SK-N-SH treated with all-trans-retinoic acid at 6 μM for 48 hours (cell line): ENCODE data around the gene ADGRB3.
"Not testable (repeated sequence)": the region's sequence is repeated elsewhere in the genome, so short reads cannot be mapped to it uniquely, and the experiment has no call there.

Source experiments
- ATAC-seq: fragments of 200-7000 bp; cut with Tn5 transposase; 3 replicates; pipeline ENCODE4 v1.9.1; 2020; ENCODE audit warnings: mild to moderate bottlenecking, moderate library complexity
- ARNTL ChIP-seq: fragments of 450-650 bp; formaldehyde crosslinking; IDR thresholded peaks from 2 replicates; pipeline ENCODE4 v1.5.0; 2020; ENCODE audit warnings: low read depth, mild to moderate bottlenecking, moderate library complexity, borderline replicate concordance
- BACH2 ChIP-seq: fragments of 250-450 bp; sonication (Bioruptor Pico); IDR thresholded peaks from 2 replicates; pipeline ENCODE4 v1.9.0; 2021; ENCODE audit warnings: mild to moderate bottlenecking, borderline replicate concordance
- CREB5 ChIP-seq: fragments of 250-450 bp; sonication (Bioruptor Pico); IDR thresholded peaks from 2 replicates; pipeline ENCODE4 v1.5.1; 2020; ENCODE audit warnings: low read depth, mild to moderate bottlenecking, moderate library complexity
- CSDC2 ChIP-seq: fragments of 250-450 bp; sonication (Bioruptor Pico); IDR thresholded peaks from 2 replicates; pipeline ENCODE4 v1.5.0; 2020; ENCODE audit warnings: mild to moderate bottlenecking, moderate library complexity
- ESRRG ChIP-seq: fragments of 250-450 bp; sonication (Bioruptor Pico); IDR thresholded peaks from 2 replicates; pipeline ENCODE4 v1.6.1; 2021; ENCODE audit warnings: mild to moderate bottlenecking
- GLIS3 ChIP-seq: fragments of 250-450 bp; sonication (Bioruptor Pico); IDR thresholded peaks from 2 replicates; pipeline ENCODE4 v1.5.0; 2020; ENCODE audit warnings: mild to moderate bottlenecking, moderate library complexity
- ISL1 ChIP-seq: fragments of 250-450 bp; sonication (Bioruptor Pico); IDR thresholded peaks from 2 replicates; pipeline ENCODE4 v2.1.2; 2022; ENCODE audit warnings: mild to moderate bottlenecking, moderate library complexity
- OSR1 ChIP-seq: fragments of 250-450 bp; sonication (Bioruptor Pico); IDR thresholded peaks from 2 replicates; pipeline ENCODE4 v1.8.0; 2022; ENCODE audit warnings: moderate library complexity, mild to moderate bottlenecking, inconsistent platforms
- PATZ1 ChIP-seq: fragments of 250-450 bp; sonication (Bioruptor Pico); IDR thresholded peaks from 2 replicates; pipeline ENCODE4 v1.8.0; 2020; ENCODE audit warnings: mild to moderate bottlenecking, moderate library complexity, borderline replicate concordance
- POU6F1 ChIP-seq: fragments of 250-450 bp; sonication (Bioruptor Pico); IDR thresholded peaks from 2 replicates; pipeline ENCODE4 v1.8.0; 2021; ENCODE audit warnings: low read depth, mild to moderate bottlenecking, moderate library complexity, borderline replicate concordance
- PPARA ChIP-seq: fragments of 250-450 bp; sonication (Bioruptor Pico); IDR thresholded peaks from 2 replicates; pipeline ENCODE4 v1.5.0; 2020; ENCODE audit warnings: mild to moderate bottlenecking, borderline replicate concordance
- RARB ChIP-seq: fragments of 250-450 bp; sonication (Bioruptor Pico); IDR thresholded peaks from 2 replicates; pipeline ENCODE4 v1.8.0; 2021; ENCODE audit warnings: mild to moderate bottlenecking, moderate library complexity
- SNAI2 ChIP-seq: fragments of 250-450 bp; sonication (Bioruptor Pico); IDR thresholded peaks from 2 replicates; pipeline ENCODE4 v1.5.0; 2020; ENCODE audit warnings: mild to moderate bottlenecking, moderate library complexity
- TCF4 ChIP-seq: fragments of 250-450 bp; sonication (Bioruptor Pico); IDR thresholded peaks from 2 replicates; pipeline ENCODE4 v1.8.0; 2021; ENCODE audit warnings: mild to moderate bottlenecking, moderate library complexity, borderline replicate concordance
- TOX ChIP-seq: fragments of 250-450 bp; sonication (Bioruptor Pico); IDR thresholded peaks from 2 replicates; pipeline ENCODE4 v1.8.0; 2021; ENCODE audit warnings: mild to moderate bottlenecking, moderate library complexity, borderline replicate concordance
- TSHZ2 ChIP-seq: fragments of 250-450 bp; sonication (Bioruptor Pico); IDR thresholded peaks from 2 replicates; pipeline ENCODE4 v1.5.0; 2020; ENCODE audit warnings: mild to moderate bottlenecking, moderate library complexity
- ZC3H10 ChIP-seq: fragments of 250-450 bp; sonication (Bioruptor Pico); IDR thresholded peaks from 2 replicates; pipeline ENCODE4 v1.5.1; 2021; ENCODE audit warnings: mild to moderate bottlenecking, moderate library complexity
- ZFP3 ChIP-seq: fragments of 250-450 bp; sonication (Bioruptor Pico); IDR thresholded peaks from 2 replicates; pipeline ENCODE4 v1.5.0; 2020; ENCODE audit warnings: mild to moderate bottlenecking, moderate library complexity
- ZFP30 ChIP-seq: fragments of 450-650 bp; formaldehyde crosslinking; IDR thresholded peaks from 2 replicates; pipeline ENCODE4 v1.5.0; 2022; ENCODE audit warnings: mild to moderate bottlenecking, moderate library complexity
- ZNF565 ChIP-seq: fragments of 450-650 bp; formaldehyde crosslinking; conservative IDR thresholded peaks from 2 replicates; pipeline ENCODE4 v1.5.0; 2020; ENCODE audit warnings: low read depth, mild to moderate bottlenecking, moderate library complexity
- ZNF70 ChIP-seq: fragments of 450-650 bp; formaldehyde crosslinking; IDR thresholded peaks from 2 replicates; pipeline ENCODE4 v1.5.0; 2020; ENCODE audit warnings: mild to moderate bottlenecking, moderate library complexity
- ZNF8 ChIP-seq: fragments of 450-650 bp; formaldehyde crosslinking; IDR thresholded peaks from 2 replicates; pipeline ENCODE4 v1.5.0; 2020; ENCODE audit warnings: mild to moderate bottlenecking, moderate library complexity

Gene ADGRB3

GRCh38 chr6:68911811-68912210, 276.7 kb downstream of the ADGRB3 start:
- ATAC-seq, result no peak
- no peak for TF ChIP-seq TCF4 (CRISPR knock-in tag)
- TF ChIP-seq BACH2 (CRISPR knock-in tag), result no peak
- no peak for TF ChIP-seq ZFP3
- TF ChIP-seq ZFP30 (CRISPR knock-in tag), result no peak
- TF ChIP-seq GLIS3 (CRISPR knock-in tag), result no peak
- TF ChIP-seq RARB, result no peak
- TF ChIP-seq SNAI2 (CRISPR knock-in tag), result no peak
- no peak for TF ChIP-seq PPARA (CRISPR knock-in tag)
- TF ChIP-seq ZNF565, result no peak
- no peak for TF ChIP-seq PATZ1 (CRISPR knock-in tag)
- no peak for TF ChIP-seq POU6F1 (CRISPR knock-in tag)
- no peak for TF ChIP-seq CSDC2 (CRISPR knock-in tag)
- no peak for TF ChIP-seq TSHZ2
- TF ChIP-seq ESRRG, result no peak

GRCh38 chr6:68912805-68913204, 277.7 kb downstream of the ADGRB3 start:
- not testable (repeated sequence) for ATAC-seq

GRCh38 chr6:68915586-68915985, 280.5 kb downstream of the ADGRB3 start:
- TF ChIP-seq SNAI2 (CRISPR knock-in tag) (no peak), ESRRG (no peak), ZNF8 (no peak), RARB (no peak), ZC3H10 (CRISPR knock-in tag) (no peak), CSDC2 (CRISPR knock-in tag) (no peak), POU6F1 (CRISPR knock-in tag) (no peak), ZNF565 (no peak), ISL1 (CRISPR knock-in tag) (no peak), ZFP30 (CRISPR knock-in tag) (no peak), GLIS3 (CRISPR knock-in tag) (no peak), TSHZ2 (no peak), ARNTL (CRISPR knock-in tag) (no peak)
- TF ChIP-seq, all 23 proteins: peak for 0
- no peak for ATAC-seq

GRCh38 chr6:68919537-68919936, 284.5 kb downstream of the ADGRB3 start:
- no peak for ATAC-seq
- no peak for TF ChIP-seq ZFP30 (CRISPR knock-in tag)
- TF ChIP-seq ESRRG, result no peak
- TF ChIP-seq ISL1 (CRISPR knock-in tag), result no peak
- TF ChIP-seq ZNF70, result no peak
- TF ChIP-seq TOX, result no peak
- TF ChIP-seq ZC3H10 (CRISPR knock-in tag), result no peak
- no peak for TF ChIP-seq RARB
- TF ChIP-seq OSR1, result no peak
- no peak for TF ChIP-seq ZFP3
- no peak for TF ChIP-seq POU6F1 (CRISPR knock-in tag)
- no peak for TF ChIP-seq SNAI2 (CRISPR knock-in tag)
- no peak for TF ChIP-seq CREB5 (CRISPR knock-in tag)
- no peak for TF ChIP-seq ZNF565
